Bronchial epithelial cell (primary cell): ENCODE data around the gene ASB18. TPM values are rescaled to one million over a fixed set of nuclear protein-coding genes. Genes with fewer than 3 reads are reported as not detected.

Source experiments
- DNase-seq: peaks from one replicate; pipeline ENCODE4 v3.0.0-alpha.2; 2010; ENCODE audit warnings: low read depth
- FAIRE-seq: peaks from 2 replicates; lab custom pipeline; 2011; peaks lifted over from hg19 to GRCh38; lab: Jason Lieb, UNC
- H3K27me3 ChIP-seq: 2 replicates; pipeline ENCODE4 v1.5.1; 2011; ENCODE audit warnings: low read length; ENCODE audit not compliant: control insufficient read depth, insufficient read depth
- H3K36me3 ChIP-seq: 2 replicates; pipeline ENCODE4 v1.5.1; 2011; ENCODE audit warnings: low read length; ENCODE audit not compliant: control insufficient read depth, insufficient read depth
- H3K4me3 ChIP-seq: 2 replicates; pipeline ENCODE4 v1.5.1; 2011; ENCODE audit warnings: mild to moderate bottlenecking, low read depth, low read length, control low read depth
- CTCF ChIP-seq: IDR thresholded peaks from 2 replicates; pipeline ENCODE4 v1.5.1; 2011; ENCODE audit warnings: mild to moderate bottlenecking, moderate library complexity, low read length, control low read depth, inconsistent platforms; ENCODE audit not compliant: insufficient read depth, severe bottlenecking
- total RNA-seq: library from RNA; depleted of rRNA; stranded (reverse); fragments of >200 nt; gene quantifications from 2 replicates; pipeline ENCODE4 v1.2.1, GENCODE V29; 2014

Gene ASB18
- total RNA-seq, 1 donor from 2014 or later, result not detected

- Histone ChIP-seq H3K4me3 (no peak overlapping the region), H3K27me3 (peaks cover 30% of the 10 kb centered on the region), H3K36me3 (no peaks in the 10 kb centered on the region)
- no peak for TF ChIP-seq CTCF
- DNase-seq (no peak), FAIRE-seq (no peak)
Observed at GRCh38 chr2:236239276-236240065, 24.7 kb downstream of the ASB18 start.

GRCh38 chr2:236238751-236239150 is 25.5 kb downstream of the ASB18 start:
- FAIRE-seq (no peak), DNase-seq (no peak)
- no peak for TF ChIP-seq CTCF
- Histone ChIP-seq H3K4me3 (no peak overlapping the region), H3K27me3 (peaks cover 30% of the 10 kb centered on the region), H3K36me3 (no peaks in the 10 kb centered on the region)

- no peaks in the 10 kb centered on the region for H3K36me3 ChIP-seq
- DNase-seq, result no peak
- H3K27me3 ChIP-seq, result peaks cover 30% of the 10 kb centered on the region
- FAIRE-seq, result no peak
- TF ChIP-seq CTCF, result no peak
- no peak overlapping the region for H3K4me3 ChIP-seq
Observed at GRCh38 chr2:236237468-236238190, 26.6 kb downstream of the ASB18 start.

GRCh38 chr2:236236559-236237452 is 27.4 kb downstream of the ASB18 start:
- DNase-seq (no peak), FAIRE-seq (no peak)
- no peak for TF ChIP-seq CTCF
- no peak overlapping the region for H3K4me3 ChIP-seq
- H3K27me3 ChIP-seq, result peaks cover 30% of the 10 kb centered on the region
- H3K36me3 ChIP-seq, result no peaks in the 10 kb centered on the region

GRCh38 chr2:236229186-236229585 is 35.0 kb downstream of the ASB18 start:
- no peak for TF ChIP-seq CTCF
- no peaks in the 10 kb centered on the region for H3K36me3 ChIP-seq
- no peak for FAIRE-seq
- DNase-seq, result no peak
- no peak overlapping the region for H3K4me3 ChIP-seq
- no peaks in the 10 kb centered on the region for H3K27me3 ChIP-seq
